LNCaP clone FGC (cell line): Measurements from ENCODE around the gene ANXA1.

Source experiments
- DNase-seq: peaks from one replicate; pipeline ENCODE4 v3.0.0-alpha.2; 2011; ENCODE audit warnings: low read depth
- H3K4me3 ChIP-seq: 2 replicates; pipeline ENCODE4 v1.5.1; 2011; ENCODE audit warnings: mild to moderate bottlenecking, low read depth, low read length, control low read depth
- TF ChIP-seq, protein P1 (sequence below): IDR thresholded peaks from 2 replicates; pipeline ENCODE4 v1.5.1; 2012; ENCODE audit warnings: mild to moderate bottlenecking; ENCODE audit not compliant: control insufficient read depth, insufficient read depth; ENCODE audit errors: extremely low read depth

Gene ANXA1

DNA sequence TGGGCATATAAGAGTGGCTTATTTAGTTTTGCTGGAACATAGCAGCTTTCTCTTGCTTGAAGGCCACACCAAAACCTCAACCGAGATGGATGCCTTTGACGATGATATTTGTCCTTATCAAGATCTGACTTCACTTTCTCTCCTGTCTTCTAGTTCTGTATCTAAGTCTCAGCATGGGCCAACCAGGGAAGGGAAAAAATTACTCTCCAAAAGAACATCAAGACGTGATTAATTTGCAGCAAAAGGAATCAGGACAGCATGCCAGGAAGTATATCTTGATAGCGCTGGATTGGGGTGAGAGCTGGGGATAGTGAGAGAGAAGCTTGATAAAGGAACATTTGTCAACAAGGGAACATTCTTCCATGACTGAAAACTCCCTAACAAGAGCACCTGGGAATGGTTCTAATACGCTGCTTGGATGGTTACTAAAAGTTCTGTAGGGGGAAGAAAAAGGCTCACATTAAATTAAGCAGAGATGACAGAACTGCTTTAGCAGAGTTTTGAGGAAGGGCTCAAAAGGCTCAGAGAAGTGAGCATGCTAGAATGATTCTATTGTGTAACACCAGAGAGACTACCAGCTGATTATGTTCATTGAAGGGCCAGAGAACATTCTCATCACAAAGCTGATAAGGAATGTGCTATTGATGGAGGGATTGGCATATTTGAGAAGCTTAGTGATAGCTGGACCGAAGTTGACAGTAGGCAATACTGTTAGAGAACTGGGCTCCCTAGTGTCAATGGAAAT, 21.6 kb upstream of the ANXA1 start:
- DNase-seq, result no peak
- H3K4me3 ChIP-seq, result no peak overlapping the region

DNA sequence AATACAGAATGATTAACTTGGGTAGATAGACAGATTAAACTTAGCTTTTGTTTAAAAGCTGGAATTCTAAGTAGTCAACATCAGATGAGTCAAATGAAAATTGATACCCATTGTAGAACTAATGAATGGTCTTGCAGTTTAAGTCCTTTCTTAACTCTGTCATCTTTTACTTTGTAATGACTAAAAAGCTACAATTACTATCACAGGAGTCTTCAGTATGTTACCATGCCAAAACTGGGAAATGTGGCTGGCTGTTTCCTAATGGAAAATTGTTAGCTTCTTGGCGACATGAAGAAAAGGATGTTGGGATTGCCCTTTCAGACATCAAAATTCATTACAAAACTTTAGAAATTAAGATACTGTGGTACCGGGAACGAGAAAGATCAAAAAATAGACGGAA, 20.2 kb upstream of the ANXA1 start:
- H3K4me3 ChIP-seq, result no peak overlapping the region
- DNase-seq, result no peak
- TF ChIP-seq, protein P1, sequence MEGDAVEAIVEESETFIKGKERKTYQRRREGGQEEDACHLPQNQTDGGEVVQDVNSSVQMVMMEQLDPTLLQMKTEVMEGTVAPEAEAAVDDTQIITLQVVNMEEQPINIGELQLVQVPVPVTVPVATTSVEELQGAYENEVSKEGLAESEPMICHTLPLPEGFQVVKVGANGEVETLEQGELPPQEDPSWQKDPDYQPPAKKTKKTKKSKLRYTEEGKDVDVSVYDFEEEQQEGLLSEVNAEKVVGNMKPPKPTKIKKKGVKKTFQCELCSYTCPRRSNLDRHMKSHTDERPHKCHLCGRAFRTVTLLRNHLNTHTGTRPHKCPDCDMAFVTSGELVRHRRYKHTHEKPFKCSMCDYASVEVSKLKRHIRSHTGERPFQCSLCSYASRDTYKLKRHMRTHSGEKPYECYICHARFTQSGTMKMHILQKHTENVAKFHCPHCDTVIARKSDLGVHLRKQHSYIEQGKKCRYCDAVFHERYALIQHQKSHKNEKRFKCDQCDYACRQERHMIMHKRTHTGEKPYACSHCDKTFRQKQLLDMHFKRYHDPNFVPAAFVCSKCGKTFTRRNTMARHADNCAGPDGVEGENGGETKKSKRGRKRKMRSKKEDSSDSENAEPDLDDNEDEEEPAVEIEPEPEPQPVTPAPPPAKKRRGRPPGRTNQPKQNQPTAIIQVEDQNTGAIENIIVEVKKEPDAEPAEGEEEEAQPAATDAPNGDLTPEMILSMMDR, result no peak

More for the DNA sequence above, 21.6 kb upstream of the ANXA1 start:
- TF ChIP-seq, protein P1, result no peak

DNA sequence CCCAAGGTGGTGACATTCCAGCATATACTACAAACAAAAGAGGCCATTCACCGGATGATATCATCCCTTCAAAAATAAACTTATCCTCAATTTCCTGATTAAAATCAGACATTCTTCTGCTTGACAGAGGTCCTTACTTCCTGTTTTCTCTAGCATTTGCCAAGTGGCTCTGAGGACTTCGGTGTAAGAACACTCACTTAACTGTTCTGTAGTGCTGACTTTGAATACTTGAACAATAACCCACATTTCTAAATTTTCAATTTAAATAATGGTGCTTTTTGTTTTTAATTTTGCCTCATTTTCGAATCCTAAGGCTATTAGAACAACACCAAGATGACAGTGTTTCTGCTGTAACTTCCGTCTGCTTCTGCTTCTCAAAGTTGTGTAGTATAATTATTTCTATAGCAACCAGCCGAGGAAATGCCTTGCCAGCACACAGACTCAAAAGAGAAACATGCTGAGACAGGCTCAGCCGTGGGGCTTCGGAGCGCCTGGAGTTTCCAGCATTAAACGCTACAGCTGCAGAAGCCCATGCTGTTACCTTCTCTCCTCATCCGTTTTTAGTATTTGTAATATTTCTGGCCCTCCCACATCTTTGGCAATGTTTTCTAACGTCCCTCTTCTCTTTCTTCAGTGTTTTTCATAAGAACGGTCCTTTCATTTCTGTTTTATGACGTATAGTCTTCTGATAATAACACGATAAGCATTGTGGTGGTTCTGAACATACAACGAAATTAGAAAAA, 19.5 kb upstream of the ANXA1 start:
- no peak for DNase-seq
- H3K4me3 ChIP-seq, result 0 out of 2 replicates have a peak overlapping the region, but pooled peaks have one; percentile 3
- TF ChIP-seq, protein P1, result no peak

DNA sequence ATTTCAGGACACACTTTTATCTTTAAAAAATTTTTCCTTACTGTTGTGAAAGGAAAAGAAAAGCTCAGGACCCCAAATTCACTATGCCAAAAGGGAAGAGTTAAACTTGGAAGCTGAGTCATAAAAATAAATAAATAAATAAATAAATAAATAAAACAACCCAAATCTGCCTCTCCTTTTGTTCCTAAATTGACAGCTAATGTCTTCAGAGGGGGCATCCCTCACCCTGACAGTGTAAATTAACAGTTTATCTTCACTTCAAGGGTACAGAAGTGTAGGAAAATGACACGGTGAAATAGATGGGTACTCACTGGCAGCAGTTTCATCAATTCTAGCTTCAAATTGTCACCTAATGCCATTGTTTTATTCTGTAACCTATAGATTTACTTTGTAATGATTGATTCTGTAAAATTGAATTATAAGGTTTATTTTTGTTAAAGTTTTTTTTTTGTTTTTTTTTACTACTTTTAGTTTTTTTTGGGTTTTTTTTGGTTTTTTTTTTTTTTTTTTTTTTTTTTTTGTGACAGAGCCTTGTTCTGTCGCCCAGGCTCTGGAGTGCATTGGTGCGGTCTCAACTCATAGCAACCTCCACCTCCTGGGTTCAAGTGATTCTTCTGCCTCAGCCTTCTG, 18.5 kb upstream of the ANXA1 start:
- TF ChIP-seq, protein P1, result no peak
- no peak for DNase-seq
- no peak overlapping the region for H3K4me3 ChIP-seq

DNA sequence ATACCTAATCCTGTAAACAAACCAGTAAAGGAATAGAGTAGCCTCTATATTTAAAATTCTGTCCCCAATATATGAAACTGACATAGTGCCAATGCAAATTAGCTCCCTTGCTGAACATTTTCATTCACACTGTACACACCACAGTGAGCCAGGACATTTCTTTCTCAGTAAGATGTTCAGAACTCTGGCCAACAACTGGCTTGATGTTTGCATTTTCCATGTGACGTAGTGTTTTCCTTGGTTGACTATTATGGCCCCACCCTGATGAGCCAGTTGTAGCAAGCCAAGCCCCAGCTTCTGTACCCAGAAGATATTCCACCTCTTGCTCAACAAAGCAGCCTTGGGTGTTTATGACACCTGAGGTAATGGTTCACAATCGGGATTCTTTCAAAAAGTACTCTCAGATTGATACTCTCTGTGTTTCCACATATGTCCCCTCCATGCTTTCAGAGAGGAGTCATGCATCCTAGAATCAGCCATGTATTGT, 17.7 kb upstream of the ANXA1 start:
- no peak for DNase-seq
- H3K4me3 ChIP-seq, result no peak overlapping the region
- TF ChIP-seq, protein P1, result no peak

DNA sequence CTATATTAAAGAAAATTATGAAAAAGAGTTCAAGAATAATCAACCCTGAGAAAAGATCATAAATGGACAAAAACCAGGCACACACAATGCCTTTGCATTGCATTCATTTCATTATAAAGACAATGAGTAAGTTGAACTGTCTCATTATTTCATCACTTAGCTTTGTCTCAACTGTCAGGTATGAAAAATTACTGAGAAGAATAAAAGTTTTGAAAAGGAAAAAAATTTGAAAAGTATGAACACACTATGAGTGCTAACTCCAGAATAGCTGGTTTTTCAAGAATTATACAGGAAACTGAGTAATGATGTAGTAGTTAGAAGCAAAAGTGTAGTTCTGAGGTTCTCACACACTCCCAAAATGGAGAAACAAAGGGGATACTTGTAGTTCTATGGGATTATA, 16.3 kb upstream of the ANXA1 start:
- no peak overlapping the region for H3K4me3 ChIP-seq
- TF ChIP-seq, protein P1, result no peak

More for the DNA sequence above, 16.3 kb upstream of the ANXA1 start:
- DNase-seq, result no peak
